Activated T-helper 2 cell treated with anti-CD3 and anti-CD28 coated beads, Interferon-gamma antibody, Interleukin-2, Interleukin-4, amounts not matched to agents 10 μg/mL and 5 μg/mL and 100 μg/mL, durations not matched to agents 14 hours and 24 hours and 36 hours (primary cell): ENCODE data around the gene SFXN1. TPM values are rescaled to one million over a fixed set of nuclear protein-coding genes. Genes with fewer than 3 reads are reported as not detected.

Experiments
- DNase-seq: peaks from one replicate; pipeline ENCODE4 v3.0.0; 2021; ENCODE audit warnings: low spot score
- H3K27ac Mint-ChIP-seq: one replicate; pipeline ENCODE4 v1.8.0; 2021; ENCODE audit warnings: mixed read lengths
- H3K27me3 Mint-ChIP-seq: one replicate; pipeline ENCODE4 v1.8.0; 2021; ENCODE audit warnings: low read depth, mixed read lengths
- H3K36me3 Mint-ChIP-seq: one replicate; pipeline ENCODE4 v1.8.0; 2021; ENCODE audit warnings: low read depth, mixed read lengths
- H3K4me1 Mint-ChIP-seq: one replicate; pipeline ENCODE4 v1.8.0; 2021; ENCODE audit warnings: low read depth, mixed read lengths
- H3K4me3 Mint-ChIP-seq: one replicate; pipeline ENCODE4 v1.8.0; 2021; ENCODE audit warnings: low read depth, mild to moderate bottlenecking, moderate library complexity, mixed read lengths
- H3K9me3 Mint-ChIP-seq: one replicate; pipeline ENCODE4 v1.8.0; 2021; ENCODE audit warnings: mixed read lengths
- intact Hi-C: fragments of 100-400 bp; cut with micrococcal nuclease; formaldehyde crosslinking; loops from one replicate; pipeline ENCODE4 v1.15.1; 2023
- total RNA-seq: library from RNA; stranded (reverse); gene quantifications from 2 replicates; pipeline ENCODE4 v1.2.3, GENCODE V29; 2022

Gene SFXN1
- total RNA-seq, 1 donor from 2014 or later, result 318 TPM

GRCh38 chr5:175556794-175557193 lies 78.4 kb downstream of the SFXN1 start:
- Mint-ChIP-seq H3K27me3 (peaks cover 7% of the 10 kb centered on the region), H3K4me3 (no peak overlapping the region), H3K9me3 (no peaks in the 10 kb centered on the region), H3K27ac (no peak overlapping the region), H3K4me1 (peaks cover 9% of the 10 kb centered on the region), H3K36me3 (no peaks in the 10 kb centered on the region)
- no peak for DNase-seq
- intact Hi-C loops, result no loop called here

- Mint-ChIP-seq H3K4me3 (no peak overlapping the region), H3K9me3 (no peaks in the 10 kb centered on the region), H3K36me3 (no peaks in the 10 kb centered on the region), H3K27me3 (peaks cover 6% of the 10 kb centered on the region), H3K27ac (no peak overlapping the region), H3K4me1 (peaks cover 9% of the 10 kb centered on the region)
- intact Hi-C loops, result no loop called here
- no peak for DNase-seq
Observed at GRCh38 chr5:175557778-175558177, 79.4 kb downstream of the SFXN1 start.

GRCh38 chr5:175558801-175559480 lies 80.6 kb downstream of the SFXN1 start:
- Mint-ChIP-seq H3K36me3 (no peaks in the 10 kb centered on the region), H3K27me3 (peaks cover 9% of the 10 kb centered on the region), H3K4me1 (peaks cover 9% of the 10 kb centered on the region), H3K4me3 (no peak overlapping the region), H3K27ac (no peak overlapping the region), H3K9me3 (no peaks in the 10 kb centered on the region)
- intact Hi-C loops, result no loop called here
- DNase-seq, result no peak

GRCh38 chr5:175560011-175560410 lies 81.7 kb downstream of the SFXN1 start:
- Mint-ChIP-seq H3K27ac (no peak overlapping the region), H3K27me3 (peaks cover 12% of the 10 kb centered on the region), H3K4me3 (no peak overlapping the region), H3K9me3 (no peaks in the 10 kb centered on the region), H3K36me3 (no peaks in the 10 kb centered on the region), H3K4me1 (peaks cover 10% of the 10 kb centered on the region)
- no peak for DNase-seq
- intact Hi-C loops, result no loop called here

- Mint-ChIP-seq H3K36me3 (no peaks in the 10 kb centered on the region), H3K9me3 (no peaks in the 10 kb centered on the region), H3K27ac (no peak overlapping the region), H3K4me1 (peaks cover 6% of the 10 kb centered on the region), H3K4me3 (no peak overlapping the region), H3K27me3 (peaks cover 18% of the 10 kb centered on the region)
- DNase-seq, result no peak
- intact Hi-C loops, result no loop called here
Observed at GRCh38 chr5:175561085-175561484, 82.7 kb downstream of the SFXN1 start.

- no peaks in the 10 kb centered on the region for H3K36me3 Mint-ChIP-seq
- peaks cover 25% of the 10 kb centered on the region for H3K27me3 Mint-ChIP-seq
- no peak overlapping the region for H3K27ac Mint-ChIP-seq
- no peak overlapping the region for H3K4me3 Mint-ChIP-seq
- intact Hi-C loops, result no loop called here
- H3K4me1 Mint-ChIP-seq, result peaks cover 9% of the 10 kb centered on the region
- DNase-seq, result no peak
- H3K9me3 Mint-ChIP-seq, result no peaks in the 10 kb centered on the region
Observed at GRCh38 chr5:175564716-175565115, 86.4 kb downstream of the SFXN1 start.

- DNase-seq, result no peak
- intact Hi-C loops, result no loop called here
- H3K36me3 Mint-ChIP-seq, result no peaks in the 10 kb centered on the region
- H3K4me1 Mint-ChIP-seq, result peaks cover 7% of the 10 kb centered on the region
- H3K9me3 Mint-ChIP-seq, result no peaks in the 10 kb centered on the region
- peaks cover 24% of the 10 kb centered on the region for H3K27me3 Mint-ChIP-seq
- H3K4me3 Mint-ChIP-seq, result no peak overlapping the region
- H3K27ac Mint-ChIP-seq, result no peak overlapping the region
Observed at GRCh38 chr5:175566697-175567096, 88.3 kb downstream of the SFXN1 start.

GRCh38 chr5:175567954-175568353 lies 89.6 kb downstream of the SFXN1 start:
- no peaks in the 10 kb centered on the region for H3K36me3 Mint-ChIP-seq
- no peak for DNase-seq
- no peaks in the 10 kb centered on the region for H3K9me3 Mint-ChIP-seq
- H3K4me1 Mint-ChIP-seq, result peaks cover 7% of the 10 kb centered on the region
- intact Hi-C loops, result loop anchor here (2.0 kb wide), 1 partner anchor 33 kb away; no protein-coding TSS in a partner anchor
- no peak overlapping the region for H3K4me3 Mint-ChIP-seq
- peaks cover 19% of the 10 kb centered on the region for H3K27me3 Mint-ChIP-seq
- H3K27ac Mint-ChIP-seq, result no peak overlapping the region

- peaks cover 7% of the 10 kb centered on the region for H3K4me1 Mint-ChIP-seq
- H3K27me3 Mint-ChIP-seq, result peaks cover 18% of the 10 kb centered on the region
- no peak for DNase-seq
- no peak overlapping the region for H3K27ac Mint-ChIP-seq
- H3K9me3 Mint-ChIP-seq, result no peaks in the 10 kb centered on the region
- no peaks in the 10 kb centered on the region for H3K36me3 Mint-ChIP-seq
- no peak overlapping the region for H3K4me3 Mint-ChIP-seq
- intact Hi-C loops, result loop anchor here (2.0 kb wide), 1 partner anchor 35 kb away; no protein-coding TSS in a partner anchor
Observed at GRCh38 chr5:175569701-175570100, 91.3 kb downstream of the SFXN1 start.

- H3K4me3 Mint-ChIP-seq, result no peak overlapping the region
- no peaks in the 10 kb centered on the region for H3K36me3 Mint-ChIP-seq
- no peak for DNase-seq
- peaks cover 8% of the 10 kb centered on the region for H3K4me1 Mint-ChIP-seq
- H3K27me3 Mint-ChIP-seq, result peaks cover 7% of the 10 kb centered on the region
- no peaks in the 10 kb centered on the region for H3K9me3 Mint-ChIP-seq
- no peak overlapping the region for H3K27ac Mint-ChIP-seq
- intact Hi-C loops, result no loop called here
Observed at GRCh38 chr5:175572886-175573285, 94.5 kb downstream of the SFXN1 start.

- H3K9me3 Mint-ChIP-seq, result no peaks in the 10 kb centered on the region
- no peaks in the 10 kb centered on the region for H3K36me3 Mint-ChIP-seq
- peaks cover 4% of the 10 kb centered on the region for H3K27me3 Mint-ChIP-seq
- no peak overlapping the region for H3K4me3 Mint-ChIP-seq
- H3K27ac Mint-ChIP-seq, result no peak overlapping the region
- intact Hi-C loops, result no loop called here
- peaks cover 5% of the 10 kb centered on the region for H3K4me1 Mint-ChIP-seq
- DNase-seq, result no peak
Observed at GRCh38 chr5:175573493-175574269, 95.3 kb downstream of the SFXN1 start.

- H3K27ac Mint-ChIP-seq, result no peak overlapping the region
- peaks cover 4% of the 10 kb centered on the region for H3K9me3 Mint-ChIP-seq
Observed at GRCh38 chr5:175575301-175575700, 96.9 kb downstream of the SFXN1 start.

GRCh38 chr5:175576096-175576495 lies 97.7 kb downstream of the SFXN1 start:
- H3K27ac Mint-ChIP-seq, result no peak overlapping the region
- peaks cover 5% of the 10 kb centered on the region for H3K9me3 Mint-ChIP-seq
- peaks cover 3% of the 10 kb centered on the region for H3K36me3 Mint-ChIP-seq
- intact Hi-C loops, result no loop called here
- DNase-seq, result no peak
- H3K4me3 Mint-ChIP-seq, result no peak overlapping the region
- peaks cover 2% of the 10 kb centered on the region for H3K27me3 Mint-ChIP-seq
- H3K4me1 Mint-ChIP-seq, result peaks cover 9% of the 10 kb centered on the region

More at GRCh38 chr5:175575301-175575700, 96.9 kb downstream of the SFXN1 start:
- Mint-ChIP-seq H3K4me1 (peaks cover 9% of the 10 kb centered on the region), H3K36me3 (peaks cover 2% of the 10 kb centered on the region), H3K27me3 (peaks cover 2% of the 10 kb centered on the region), H3K4me3 (no peak overlapping the region)
- DNase-seq, result no peak
- intact Hi-C loops, result no loop called here
